ENCODE results near the gene ADPRH.

The ADPRH gene

DNA sequence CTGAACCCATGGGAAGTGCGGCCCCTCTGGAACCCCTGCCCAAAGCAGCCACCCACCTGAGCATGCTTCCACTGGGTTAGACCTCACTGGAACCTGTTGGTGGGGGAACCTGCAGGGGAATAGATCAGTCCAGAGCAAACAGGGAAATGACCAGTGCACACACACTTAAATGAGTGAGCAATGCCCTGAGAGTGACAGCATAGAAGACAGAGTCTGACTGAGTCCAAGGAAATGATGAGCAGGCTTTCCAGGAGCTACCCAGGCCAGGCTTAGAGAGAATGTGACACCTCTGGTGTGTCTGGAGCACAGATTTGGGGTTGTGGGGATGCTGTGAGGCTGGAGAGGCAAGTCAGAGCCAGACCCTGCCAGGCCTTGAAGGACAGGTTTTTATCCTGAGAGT is 46.9 kb downstream of the ADPRH start:
- Histone ChIP-seq H3K9me3 (ENCODE audit: insufficient read depth, low read length) (no peaks in the 10 kb centered on the region), H3K79me2 (ENCODE audit: low read length) (no peaks in the 10 kb centered on the region), H3K27me3 (ENCODE audit: low read depth, low read length) (no peaks in the 10 kb centered on the region), H3K9ac (ENCODE audit: low read length) (no peak overlapping the region), H3K36me3 (replicated peaks; ENCODE audit: low read depth, low read length) (no peaks in the 10 kb centered on the region), H4K20me1 (ENCODE audit: insufficient read depth, low read length) (no peaks in the 10 kb centered on the region), H3K4me3 (ENCODE audit: low read length) (no peak overlapping the region), H3K27ac (ENCODE audit: low read length) (no peak overlapping the region), H3K4me1 (ENCODE audit: low read length) (peaks cover 50% of the 10 kb centered on the region), H2AFZ (ENCODE audit: low read depth, low read length) (no peak overlapping the region), H3K4me2 (ENCODE audit: low read length) (no peak overlapping the region)
- TF ChIP-seq EZH2phosphoT487 (IDR thresholded peaks at IDR 0.05; ENCODE audit: low read depth), result no peak
- TF ChIP-seq, protein P1, sequence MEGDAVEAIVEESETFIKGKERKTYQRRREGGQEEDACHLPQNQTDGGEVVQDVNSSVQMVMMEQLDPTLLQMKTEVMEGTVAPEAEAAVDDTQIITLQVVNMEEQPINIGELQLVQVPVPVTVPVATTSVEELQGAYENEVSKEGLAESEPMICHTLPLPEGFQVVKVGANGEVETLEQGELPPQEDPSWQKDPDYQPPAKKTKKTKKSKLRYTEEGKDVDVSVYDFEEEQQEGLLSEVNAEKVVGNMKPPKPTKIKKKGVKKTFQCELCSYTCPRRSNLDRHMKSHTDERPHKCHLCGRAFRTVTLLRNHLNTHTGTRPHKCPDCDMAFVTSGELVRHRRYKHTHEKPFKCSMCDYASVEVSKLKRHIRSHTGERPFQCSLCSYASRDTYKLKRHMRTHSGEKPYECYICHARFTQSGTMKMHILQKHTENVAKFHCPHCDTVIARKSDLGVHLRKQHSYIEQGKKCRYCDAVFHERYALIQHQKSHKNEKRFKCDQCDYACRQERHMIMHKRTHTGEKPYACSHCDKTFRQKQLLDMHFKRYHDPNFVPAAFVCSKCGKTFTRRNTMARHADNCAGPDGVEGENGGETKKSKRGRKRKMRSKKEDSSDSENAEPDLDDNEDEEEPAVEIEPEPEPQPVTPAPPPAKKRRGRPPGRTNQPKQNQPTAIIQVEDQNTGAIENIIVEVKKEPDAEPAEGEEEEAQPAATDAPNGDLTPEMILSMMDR (IDR thresholded peaks at IDR 0.05; ENCODE audit: low read depth, low read length), result no peak

DNA sequence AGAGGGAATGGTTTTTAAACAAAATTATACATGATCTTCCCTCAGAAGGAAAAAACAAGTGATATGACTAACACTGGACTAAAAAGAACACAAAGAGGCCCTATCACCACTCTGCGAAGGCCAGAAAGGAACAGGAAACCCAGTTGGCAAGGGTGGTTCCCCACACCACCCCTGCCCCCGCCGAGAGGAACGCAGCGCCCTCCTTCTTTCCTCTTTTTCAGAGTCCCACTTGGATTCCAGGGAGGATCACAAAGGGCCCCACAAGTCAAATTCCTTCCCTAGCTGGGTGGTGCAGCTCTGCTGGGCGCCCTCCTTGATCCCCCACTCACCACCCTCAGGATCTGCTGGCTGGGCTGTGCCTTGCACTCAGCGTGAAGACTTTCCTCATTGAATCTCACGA is 48.2 kb downstream of the ADPRH start:
- H3K9ac ChIP-seq (ENCODE audit: low read length), result peak overlapping the region; percentile 60
- no peaks in the 10 kb centered on the region for H3K9me3 ChIP-seq (ENCODE audit: insufficient read depth, low read length)
- no peaks in the 10 kb centered on the region for H3K36me3 ChIP-seq (replicated peaks; ENCODE audit: low read depth, low read length)
- peak overlapping the region; percentile 80 for H3K27ac ChIP-seq (ENCODE audit: low read length)
- H4K20me1 ChIP-seq (ENCODE audit: insufficient read depth, low read length), result no peaks in the 10 kb centered on the region
- no peaks in the 10 kb centered on the region for H3K27me3 ChIP-seq (ENCODE audit: low read depth, low read length)
- TF ChIP-seq EZH2phosphoT487 (IDR thresholded peaks at IDR 0.05; ENCODE audit: low read depth), result no peak
- TF ChIP-seq, protein P1 (IDR thresholded peaks at IDR 0.05; ENCODE audit: low read depth, low read length), result peak; percentile 19; the same call in 1 of the 2 replicates
- H2AFZ ChIP-seq (ENCODE audit: low read depth, low read length), result peak overlapping the region; percentile 89
- H3K79me2 ChIP-seq (ENCODE audit: low read length), result no peaks in the 10 kb centered on the region
- H3K4me1 ChIP-seq (ENCODE audit: low read length), result peaks cover 52% of the 10 kb centered on the region
- peak overlapping the region; percentile 89 for H3K4me2 ChIP-seq (ENCODE audit: low read length)
- H3K4me3 ChIP-seq (ENCODE audit: low read length), result peak overlapping the region; percentile 60

DNA sequence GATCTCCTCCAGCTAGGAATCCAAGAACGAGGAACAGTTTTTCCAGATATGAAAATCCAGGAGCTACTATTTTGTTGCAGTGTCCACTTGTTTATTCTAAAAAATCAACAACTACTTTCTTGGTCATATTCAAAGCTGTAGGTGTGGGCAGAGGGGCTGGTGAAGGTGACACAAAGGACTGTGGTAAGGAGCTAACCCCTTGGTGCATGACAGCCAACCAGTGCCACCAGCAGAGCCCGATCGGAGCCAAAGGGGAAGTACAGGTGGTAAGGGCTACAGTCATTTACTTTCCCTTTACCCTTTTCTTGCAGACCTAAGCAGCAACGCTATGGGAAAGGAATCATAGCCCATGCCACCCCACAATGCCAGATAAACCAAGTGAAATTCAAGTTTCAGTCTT is 49.1 kb downstream of the ADPRH start:
- peak overlapping the region; percentile 89 for H3K4me2 ChIP-seq (ENCODE audit: low read length)
- H3K4me1 ChIP-seq (ENCODE audit: low read length), result peaks cover 52% of the 10 kb centered on the region
- TF ChIP-seq, protein P1 (IDR thresholded peaks at IDR 0.05; ENCODE audit: low read depth, low read length), result no peak
- no peak for TF ChIP-seq EZH2phosphoT487 (IDR thresholded peaks at IDR 0.05; ENCODE audit: low read depth)
- peak overlapping the region; percentile 89 for H2AFZ ChIP-seq (ENCODE audit: low read depth, low read length)
- H3K9me3 ChIP-seq (ENCODE audit: insufficient read depth, low read length), result no peaks in the 10 kb centered on the region
- H3K9ac ChIP-seq (ENCODE audit: low read length), result peak overlapping the region; percentile 60
- peak overlapping the region; percentile 80 for H3K27ac ChIP-seq (ENCODE audit: low read length)
- H3K27me3 ChIP-seq (ENCODE audit: low read depth, low read length), result no peaks in the 10 kb centered on the region
- H3K4me3 ChIP-seq (ENCODE audit: low read length), result peak overlapping the region; percentile 60
- H3K36me3 ChIP-seq (replicated peaks; ENCODE audit: low read depth, low read length), result no peaks in the 10 kb centered on the region
- H3K79me2 ChIP-seq (ENCODE audit: low read length), result no peaks in the 10 kb centered on the region
- H4K20me1 ChIP-seq (ENCODE audit: insufficient read depth, low read length), result no peaks in the 10 kb centered on the region

DNA sequence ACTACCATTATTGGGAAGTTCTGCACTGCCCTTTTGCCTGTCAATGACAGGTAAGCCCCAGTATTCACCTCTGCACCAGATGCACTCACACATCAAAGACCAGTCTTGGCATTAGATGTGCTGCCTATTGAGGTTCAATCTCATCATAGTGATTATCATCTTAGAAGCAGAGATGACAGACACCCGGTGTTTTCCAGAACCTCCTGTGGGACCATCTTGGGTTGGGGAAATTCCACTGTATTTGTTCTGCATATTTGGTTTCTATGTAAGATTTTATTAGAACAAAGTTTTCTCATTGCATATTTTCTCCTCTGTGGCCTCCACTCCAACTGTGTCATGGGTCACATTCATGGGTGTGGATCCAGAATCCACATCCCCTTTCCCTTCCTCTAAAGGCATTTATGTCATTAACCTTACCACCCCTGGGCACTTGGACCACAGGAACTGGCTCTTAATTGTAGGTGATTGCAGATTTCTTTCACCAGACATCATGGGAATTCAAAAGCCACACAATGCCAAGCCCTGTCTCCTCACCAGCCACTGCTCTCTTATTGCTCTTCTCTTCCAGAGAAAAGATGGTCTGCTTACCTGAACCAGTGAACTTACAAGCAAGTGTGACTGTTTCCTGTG is 49.6 kb downstream of the ADPRH start:
- Histone ChIP-seq H3K4me1 (ENCODE audit: low read length) (peaks cover 52% of the 10 kb centered on the region), H3K36me3 (replicated peaks; ENCODE audit: low read depth, low read length) (no peaks in the 10 kb centered on the region), H3K27ac (ENCODE audit: low read length) (peak overlapping the region; percentile 80), H3K27me3 (ENCODE audit: low read depth, low read length) (no peaks in the 10 kb centered on the region), H4K20me1 (ENCODE audit: insufficient read depth, low read length) (no peaks in the 10 kb centered on the region), H3K9ac (ENCODE audit: low read length) (peak overlapping the region; percentile 60), H3K9me3 (ENCODE audit: insufficient read depth, low read length) (no peaks in the 10 kb centered on the region), H3K79me2 (ENCODE audit: low read length) (no peaks in the 10 kb centered on the region), H2AFZ (ENCODE audit: low read depth, low read length) (0 out of 2 replicates have a peak overlapping the region, but pooled peaks have one; percentile 89), H3K4me2 (ENCODE audit: low read length) (peak overlapping the region; percentile 89), H3K4me3 (ENCODE audit: low read length) (peak overlapping the region; percentile 60)
- TF ChIP-seq, protein P1 (IDR thresholded peaks at IDR 0.05; ENCODE audit: low read depth, low read length), result no peak
- TF ChIP-seq EZH2phosphoT487 (IDR thresholded peaks at IDR 0.05; ENCODE audit: low read depth), result no peak

Measured in OCI-LY3 (cell line).